Activated CD4-positive, CD25-positive, alpha-beta regulatory T cell treated with anti-CD3 and anti-CD28 coated beads, Interleukin-2, amount 50 U/mL, for 24 hours (primary cell): ENCODE data around the gene AUTS2.
A peak's percentile ranks its signal among the peaks of the same experiment; 100 is the strongest.

Source experiments
- ATAC-seq, 2 donors: fragments of 150-1000 bp; cut with Tn5 transposase; one replicate each; pipeline ENCODE4 v1.10.0; 2021; ENCODE audit warnings: mild to moderate bottlenecking in 1 of 2, moderate library complexity in 1 of 2

Gene AUTS2

GRCh38 chr7:69735582-69735981, 137.3 kb downstream of the AUTS2 start:
- no peak for ATAC-seq

- ATAC-seq: no peak
Measured at GRCh38 chr7:69736126-69736810, 138.0 kb downstream of the AUTS2 start.

GRCh38 chr7:69738396-69738951, 140.2 kb downstream of the AUTS2 start:
- no peak for ATAC-seq

DNA sequence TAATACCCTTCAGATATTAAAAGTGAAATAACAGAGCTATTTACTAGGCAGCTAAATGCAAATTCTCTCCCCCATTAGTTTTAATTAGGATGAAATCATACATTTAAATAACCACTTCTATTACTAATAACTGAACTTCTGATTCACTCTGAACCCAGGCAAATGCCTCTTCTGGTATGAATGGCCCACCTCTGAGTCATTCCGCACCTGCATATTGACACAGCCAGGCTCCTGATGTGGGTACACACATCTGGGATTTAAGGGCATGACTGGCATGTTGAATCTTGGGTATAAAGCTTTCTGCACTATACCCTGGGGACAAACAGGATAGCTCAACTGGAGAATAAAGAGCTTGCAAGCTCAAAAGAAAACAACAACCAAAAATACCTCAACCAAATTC, 140.9 kb downstream of the AUTS2 start:
- ATAC-seq: peak; percentile 80 to 81

GRCh38 chr7:69739931-69740431, 141.7 kb downstream of the AUTS2 start:
- peak; percentile 21 to 45 for ATAC-seq

GRCh38 chr7:69742237-69742636, 144.0 kb downstream of the AUTS2 start:
- no peak for ATAC-seq

GRCh38 chr7:69743436-69743835, 145.2 kb downstream of the AUTS2 start:
- ATAC-seq: no peak

DNA sequence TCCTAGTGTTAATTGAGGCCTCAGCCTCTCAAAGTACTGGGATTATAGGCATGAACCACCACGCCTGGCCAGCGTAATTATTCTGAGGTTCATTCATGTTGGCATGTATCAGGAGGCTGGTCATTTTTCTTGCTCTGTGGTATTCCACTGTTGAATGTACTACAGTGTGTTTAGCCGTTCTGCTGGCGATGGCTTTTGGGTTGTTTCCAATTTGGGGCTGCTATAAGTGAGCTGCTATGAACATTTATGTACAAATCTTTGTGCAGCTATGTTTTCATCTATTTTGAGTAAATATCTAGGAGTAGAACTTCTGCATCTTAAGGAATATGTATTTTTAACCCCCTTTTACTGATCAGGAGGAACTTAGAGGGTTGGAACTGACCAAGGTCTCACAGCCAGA, 145.8 kb downstream of the AUTS2 start:
- ATAC-seq: no peak

DNA sequence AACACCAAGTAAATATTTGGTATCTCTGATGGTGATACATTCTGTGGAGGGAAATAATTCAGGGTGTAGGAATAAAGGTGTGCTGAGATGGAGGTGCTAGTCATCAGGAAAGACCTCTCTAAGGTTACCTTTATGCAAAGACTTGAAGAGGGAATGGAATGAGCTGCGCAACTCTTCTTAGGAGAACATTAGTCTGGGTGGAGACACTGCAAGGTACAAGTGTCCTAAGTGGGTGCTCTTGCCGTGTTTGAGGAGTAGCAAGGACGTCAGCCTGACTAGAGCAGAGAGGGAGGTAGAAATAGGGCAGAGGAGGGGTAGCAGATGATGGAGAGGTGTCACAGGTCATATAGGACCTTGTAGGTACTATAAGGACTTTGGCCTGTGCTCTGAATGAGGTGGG, 148.1 kb downstream of the AUTS2 start:
- no peak for ATAC-seq

DNA sequence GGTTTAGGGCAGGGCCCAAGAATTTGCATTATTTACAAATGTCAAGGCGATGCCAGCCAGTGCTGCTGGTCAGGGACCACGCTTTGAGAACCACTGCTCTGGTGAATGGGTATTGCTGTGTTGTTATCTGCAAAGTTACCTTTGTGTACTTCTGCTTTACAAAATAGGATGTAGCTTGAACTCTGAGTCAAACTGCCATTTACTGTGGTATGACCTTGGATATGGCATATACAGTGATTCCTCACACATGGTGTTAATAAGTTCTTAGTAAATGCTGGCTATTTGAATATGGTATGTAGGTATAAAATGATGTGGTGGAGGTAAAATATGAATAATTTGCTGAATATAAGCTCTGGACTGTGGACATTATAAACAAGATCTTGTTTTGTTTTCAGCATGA, 148.9 kb downstream of the AUTS2 start:
- ATAC-seq: no peak

- ATAC-seq: no peak
Measured at GRCh38 chr7:69748530-69748929, 150.3 kb downstream of the AUTS2 start.

GRCh38 chr7:69749372-69749979, 151.2 kb downstream of the AUTS2 start:
- no peak for ATAC-seq

DNA sequence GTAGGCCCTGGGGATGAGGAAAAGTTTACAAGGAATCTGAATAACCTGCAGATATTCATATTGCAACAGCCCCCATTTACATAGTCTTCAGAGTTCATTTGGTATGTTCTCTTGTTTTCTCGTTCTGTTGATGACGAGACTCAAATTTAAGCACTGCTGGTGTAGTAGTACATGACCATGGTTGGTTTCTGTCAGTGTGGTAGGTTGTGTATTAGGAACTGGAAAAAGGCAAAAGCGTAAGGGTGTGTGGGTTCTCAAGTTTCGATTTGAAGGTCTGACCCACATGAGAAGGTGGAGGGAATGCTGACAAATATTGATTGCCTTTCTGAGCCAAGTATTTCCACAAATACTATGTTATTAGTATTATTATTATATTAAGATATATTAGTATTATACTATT, 151.7 kb downstream of the AUTS2 start:
- no peak for ATAC-seq

DNA sequence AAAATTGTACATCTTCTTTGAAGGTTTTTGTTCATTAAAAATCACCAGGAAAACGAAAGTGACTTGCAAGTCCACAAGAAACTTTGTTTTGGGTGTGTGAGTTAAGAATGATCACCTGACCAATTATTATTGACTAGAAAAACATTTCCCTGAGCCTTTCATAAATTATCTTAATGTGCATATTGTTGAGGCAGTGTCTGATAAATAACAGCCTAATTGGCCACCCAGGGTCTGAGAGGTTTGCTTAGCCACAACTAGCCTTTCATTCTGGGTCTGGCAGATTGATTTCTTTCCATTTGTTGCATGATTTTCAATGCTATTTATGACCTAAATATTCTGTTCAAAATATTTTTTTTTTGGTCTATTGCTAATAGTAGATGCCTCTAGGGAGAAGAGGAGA, 152.8 kb downstream of the AUTS2 start:
- no peak for ATAC-seq

DNA sequence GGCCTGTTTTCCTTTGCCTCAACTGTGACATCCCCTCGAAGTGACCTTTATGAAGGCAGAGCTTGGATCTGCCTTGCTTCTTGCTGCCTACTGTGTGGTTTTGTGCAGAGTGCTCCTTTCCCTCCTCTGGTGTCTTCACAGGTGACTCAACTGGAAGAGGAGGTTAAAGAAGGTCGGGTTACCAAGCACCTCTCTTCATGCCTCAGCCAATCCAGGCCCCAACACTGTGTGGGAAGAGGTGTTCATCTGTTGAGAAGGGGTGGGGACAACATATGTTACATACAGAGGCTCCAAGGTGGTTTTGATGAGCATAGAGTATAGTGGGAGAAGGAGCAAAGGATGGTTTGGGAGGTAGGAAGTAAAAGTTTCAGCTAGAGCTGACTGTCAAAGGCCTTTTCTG, 155.7 kb downstream of the AUTS2 start:
- ATAC-seq: no peak

GRCh38 chr7:69754476-69754875, 156.2 kb downstream of the AUTS2 start:
- no peak for ATAC-seq

DNA sequence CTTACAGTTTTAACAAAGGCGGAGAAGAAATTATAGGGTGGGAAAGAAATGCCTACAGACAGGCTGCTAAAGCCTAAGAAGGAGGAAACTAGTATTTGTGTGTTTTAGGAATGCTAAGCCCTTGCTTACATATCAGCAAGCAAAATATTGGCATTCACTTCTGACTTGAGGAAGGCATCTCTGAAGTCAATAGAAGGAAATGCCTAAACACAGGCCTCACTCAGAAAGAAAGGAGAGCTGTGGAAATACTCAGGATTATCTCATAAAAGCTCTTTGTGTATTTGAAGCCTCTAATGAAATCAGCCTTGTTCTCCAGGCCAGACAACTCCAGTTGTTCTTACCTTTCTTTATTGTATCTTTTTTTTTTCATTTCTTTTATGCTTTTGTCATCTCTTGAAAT, 158.0 kb downstream of the AUTS2 start:
- no peak for ATAC-seq

GRCh38 chr7:69757528-69757927, 159.3 kb downstream of the AUTS2 start:
- ATAC-seq: no peak

DNA sequence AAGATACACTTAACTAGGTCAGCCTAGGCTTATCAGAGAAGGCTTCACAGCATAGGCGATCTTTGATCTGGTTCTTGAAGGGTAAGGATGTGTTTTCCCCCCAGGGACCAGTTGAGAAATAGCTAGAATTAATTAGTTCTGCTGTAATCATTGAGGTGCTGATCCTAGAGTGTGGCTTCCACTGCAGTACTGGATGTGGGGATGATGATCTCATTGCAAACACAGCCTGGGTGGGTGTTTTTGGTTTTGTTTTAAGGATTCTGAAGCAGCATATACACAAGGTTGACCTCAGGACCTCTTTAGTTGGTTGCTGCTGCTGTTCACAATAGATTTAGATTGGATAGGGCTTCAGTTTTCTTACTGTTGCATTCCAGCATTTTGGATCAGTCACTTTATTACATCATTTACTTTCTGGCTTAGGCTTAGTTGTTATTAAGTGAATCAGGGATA, 159.7 kb downstream of the AUTS2 start:
- no peak for ATAC-seq

GRCh38 chr7:69759373-69759772, 161.1 kb downstream of the AUTS2 start:
- no peak for ATAC-seq

- no peak for ATAC-seq
Measured at GRCh38 chr7:69761290-69761922, 163.1 kb downstream of the AUTS2 start.

GRCh38 chr7:69762821-69763352, 164.6 kb downstream of the AUTS2 start:
- peak; percentile 29 to 38 for ATAC-seq

DNA sequence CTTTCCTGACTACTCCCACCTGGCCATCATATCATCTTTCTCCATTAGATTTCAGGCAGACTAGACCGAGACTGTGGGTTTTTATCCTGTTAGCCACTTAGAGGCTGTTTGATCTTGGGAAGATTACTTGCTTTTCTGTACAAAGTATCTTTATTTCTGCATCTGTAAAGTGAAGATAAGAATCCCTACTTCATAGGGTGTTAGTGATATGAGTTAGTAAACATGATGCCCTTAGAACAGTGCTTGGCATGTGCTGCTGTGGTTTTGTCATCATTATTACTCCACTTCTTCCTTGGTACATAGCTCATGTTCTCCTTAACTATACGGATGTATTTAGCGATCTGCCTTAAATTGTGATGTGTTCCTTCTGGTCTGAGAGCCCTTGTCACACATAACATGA, 165.2 kb downstream of the AUTS2 start:
- no peak for ATAC-seq
